Right cardiac atrium (tissue), 5 donors: Measurements from ENCODE around the gene MRPL36. TPM values are rescaled to one million over a fixed set of nuclear protein-coding genes. Genes with fewer than 3 reads are reported as not detected.

Source experiments
- ATAC-seq, 2 donors: fragments of 200-7000 bp; cut with Tn5 transposase; one replicate each; pipeline versions ENCODE4 v1.8.0 to v1.9.1; 2020; ENCODE audit warnings: moderate library complexity in 2 of 2, mild to moderate bottlenecking in 1 of 2
- DNase-seq, 3 donors: peaks; one replicate each; pipeline ENCODE4 v3.0.0-alpha.2; 2020
- H3K27ac ChIP-seq: one replicate; pipeline ENCODE4 v1.5.1; 2013; ENCODE audit warnings: mild to moderate bottlenecking, low read length, control low read depth, moderate library complexity
- H3K27me3 ChIP-seq: one replicate; pipeline ENCODE4 v1.6.1; 2013; ENCODE audit not compliant: control insufficient read depth, insufficient read depth
- H3K4me1 ChIP-seq: one replicate; pipeline ENCODE4 v1.6.1; 2013; ENCODE audit warnings: low read length; ENCODE audit not compliant: control insufficient read depth, insufficient read depth
- H3K4me3 ChIP-seq: one replicate; pipeline ENCODE4 v1.5.1; 2013; ENCODE audit warnings: low read length, control low read depth
- H3K9me3 ChIP-seq: one replicate; pipeline ENCODE4 v1.6.1; 2013; ENCODE audit warnings: low read length; ENCODE audit not compliant: control insufficient read depth
- WGBS: extraction: QIAGEN DNeasy Blood & Tissue Kit; methylation state at CpG from one replicate; pipeline ENCODE4 v1.1.7; 2013; 5-methylcytosine and 5-hydroxymethylcytosine counted together
- intact Hi-C, 4 donors: fragments of 100-400 bp; cut with DNase I; formaldehyde crosslinking; loops; one replicate each; pipeline versions ENCODE4 v1.11.0 to v1.14.0; 2022 to 2023
- polyA plus RNA-seq: library from polyadenylated mRNA; stranded (reverse); fragments of 200-250 nt; gene quantifications from one replicate; pipeline ENCODE4 v1.2.3, GENCODE V29; 2013
- total RNA-seq, 4 donors: library from RNA; stranded (reverse); fragmentation: NEBNext Ultra II Directional; extraction: Animal tissue kit (Norgen Biotek cat#: 25700); gene quantifications; one replicate each; pipeline ENCODE4 v1.2.1, GENCODE V29; 2021
- donor health status: healthy with polysubstance abuse.
- donor health status: DM: no; HTN: yes; CAD: no.
- donor health status: DM: no; HTN: no; CAD: no.
- donor health status: DM: no; HTN: yes; CAD: no; lungs with severe emphysema.
- donor health status: DM: yes; HTN: yes; CAD: no.

Gene MRPL36
- total and polyA plus RNA-seq, 5 donors: 40.8 to 104 (median 48.1) TPM

DNA sequence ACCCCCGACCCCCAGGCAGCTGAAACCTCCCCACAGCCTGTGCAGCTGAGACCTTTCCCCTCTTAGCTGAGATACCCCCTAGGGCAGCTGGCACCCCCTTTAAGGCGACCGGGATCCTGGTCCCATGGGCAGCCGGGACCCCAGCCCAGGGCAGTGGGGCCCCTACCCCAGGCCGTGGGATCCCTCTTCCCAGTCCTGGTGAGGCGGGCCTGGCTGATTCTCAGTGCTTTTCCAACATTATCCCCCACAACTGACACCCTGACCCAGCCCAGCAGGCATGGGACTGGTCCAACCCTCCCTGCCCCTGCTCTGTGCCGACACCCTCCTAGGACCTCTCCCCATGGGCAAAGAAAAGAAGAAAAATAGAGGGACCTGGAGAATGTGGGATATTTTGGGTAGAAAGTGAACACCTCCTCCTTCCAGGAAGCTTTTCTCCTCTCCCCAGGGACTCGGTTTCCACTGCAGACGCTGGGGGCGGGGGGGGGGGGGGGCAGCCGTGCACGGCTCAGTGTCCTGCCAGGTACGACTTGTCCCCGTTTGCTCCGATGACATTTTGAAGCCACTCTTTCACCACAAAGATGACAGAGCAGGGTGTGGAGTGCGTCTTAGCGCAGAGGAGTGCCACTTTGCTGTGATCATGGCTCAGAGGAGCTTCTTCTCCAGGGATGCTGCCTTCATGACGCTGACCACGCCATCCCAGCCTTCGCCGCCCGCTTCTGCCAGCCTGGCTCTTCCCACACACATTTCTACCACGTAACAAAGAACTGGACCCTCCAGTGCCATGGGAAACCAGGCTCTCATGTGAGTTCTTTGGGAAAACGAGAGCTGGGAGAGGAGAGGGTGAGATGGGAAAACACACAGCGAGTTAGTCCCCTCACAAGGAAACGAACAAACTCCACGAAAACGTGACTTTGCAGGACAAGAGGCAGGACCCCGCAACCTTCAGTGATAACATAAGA is 47.5 kb downstream of the MRPL36 start:
- WGBS: 74% methylated on average over 29 of the region's 29 CpGs
- intact Hi-C loops: no loop called here
- DNase-seq (no peak), ATAC-seq (no peak)
- Histone ChIP-seq H3K27me3 (no peaks in the 10 kb centered on the region), H3K4me3 (no peak overlapping the region), H3K4me1 (no peaks in the 10 kb centered on the region), H3K9me3 (no peaks in the 10 kb centered on the region), H3K27ac (no peak overlapping the region)

DNA sequence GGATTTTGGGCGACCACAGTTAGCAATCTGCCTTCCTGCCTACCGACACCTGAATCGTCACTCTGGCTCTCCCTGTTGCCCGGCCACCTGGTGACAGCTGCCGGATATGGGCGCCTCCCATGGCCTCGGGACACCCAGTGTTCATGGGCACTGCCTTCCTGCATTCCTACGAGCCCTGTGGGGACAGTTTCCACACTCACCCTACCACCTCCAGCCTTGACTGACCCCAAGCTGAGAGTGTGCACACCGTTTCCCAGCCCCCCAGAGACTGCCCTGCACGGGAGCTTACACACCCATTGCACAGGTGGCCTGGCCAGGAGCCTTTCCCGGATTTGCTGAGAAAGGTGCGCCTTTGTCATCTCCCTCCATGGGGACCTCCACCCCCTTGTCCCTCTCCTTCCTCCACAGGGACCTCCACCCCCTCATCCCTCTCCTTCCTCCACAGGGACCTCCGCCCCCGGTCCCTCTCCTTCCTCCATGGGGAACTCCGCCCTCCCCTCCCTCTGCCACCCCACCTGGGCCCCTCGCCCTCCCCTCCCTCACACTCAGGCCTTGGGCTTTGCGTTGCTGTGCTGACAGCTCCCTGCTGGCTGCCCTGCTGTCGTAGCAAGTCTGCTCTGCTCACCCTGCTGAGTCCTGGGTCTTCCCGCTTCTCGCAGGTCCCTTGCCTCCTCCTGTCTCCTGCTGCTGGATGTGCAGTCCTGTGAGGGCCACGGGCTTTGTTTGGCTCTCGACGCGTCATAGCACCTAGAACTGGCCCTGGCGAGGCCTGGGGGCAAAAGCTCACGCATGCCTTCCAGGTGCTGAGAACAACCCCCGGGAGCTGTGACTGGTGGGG is 48.4 kb downstream of the MRPL36 start:
- Histone ChIP-seq H3K27ac (no peak overlapping the region), H3K4me3 (no peak overlapping the region), H3K9me3 (no peaks in the 10 kb centered on the region), H3K4me1 (no peaks in the 10 kb centered on the region), H3K27me3 (no peaks in the 10 kb centered on the region)
- WGBS: 51% methylated on average over 27 of the region's 27 CpGs
- no peak for ATAC-seq
- DNase-seq: no peak
- intact Hi-C loops: no loop called here

DNA sequence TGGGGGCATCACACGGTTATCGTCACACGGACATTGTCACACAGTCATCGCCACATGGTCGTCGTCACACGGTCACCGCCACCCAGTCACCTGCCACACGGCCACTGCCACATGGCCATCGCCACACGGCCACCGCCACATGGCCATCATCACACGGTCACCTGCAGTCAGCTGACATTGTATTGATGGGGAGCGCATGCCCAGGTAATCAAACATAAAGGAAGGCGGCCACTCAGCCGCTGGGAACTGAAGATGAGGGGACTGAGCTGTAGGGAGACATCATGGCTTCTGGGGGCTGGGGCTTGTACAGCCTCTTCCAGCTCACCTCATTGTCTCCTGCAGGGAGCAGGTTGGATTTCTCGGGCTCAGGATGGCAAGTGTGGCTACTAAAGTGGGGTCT is 49.2 kb downstream of the MRPL36 start:
- no peaks in the 10 kb centered on the region for H3K4me1 ChIP-seq
- 89% methylated on average over 17 of the region's 17 CpGs for WGBS
- no peaks in the 10 kb centered on the region for H3K9me3 ChIP-seq
- no peak overlapping the region for H3K4me3 ChIP-seq
- no peak overlapping the region for H3K27ac ChIP-seq
- DNase-seq (no peak), ATAC-seq (no peak)
- H3K27me3 ChIP-seq: no peaks in the 10 kb centered on the region
- intact Hi-C loops: no loop called here

DNA sequence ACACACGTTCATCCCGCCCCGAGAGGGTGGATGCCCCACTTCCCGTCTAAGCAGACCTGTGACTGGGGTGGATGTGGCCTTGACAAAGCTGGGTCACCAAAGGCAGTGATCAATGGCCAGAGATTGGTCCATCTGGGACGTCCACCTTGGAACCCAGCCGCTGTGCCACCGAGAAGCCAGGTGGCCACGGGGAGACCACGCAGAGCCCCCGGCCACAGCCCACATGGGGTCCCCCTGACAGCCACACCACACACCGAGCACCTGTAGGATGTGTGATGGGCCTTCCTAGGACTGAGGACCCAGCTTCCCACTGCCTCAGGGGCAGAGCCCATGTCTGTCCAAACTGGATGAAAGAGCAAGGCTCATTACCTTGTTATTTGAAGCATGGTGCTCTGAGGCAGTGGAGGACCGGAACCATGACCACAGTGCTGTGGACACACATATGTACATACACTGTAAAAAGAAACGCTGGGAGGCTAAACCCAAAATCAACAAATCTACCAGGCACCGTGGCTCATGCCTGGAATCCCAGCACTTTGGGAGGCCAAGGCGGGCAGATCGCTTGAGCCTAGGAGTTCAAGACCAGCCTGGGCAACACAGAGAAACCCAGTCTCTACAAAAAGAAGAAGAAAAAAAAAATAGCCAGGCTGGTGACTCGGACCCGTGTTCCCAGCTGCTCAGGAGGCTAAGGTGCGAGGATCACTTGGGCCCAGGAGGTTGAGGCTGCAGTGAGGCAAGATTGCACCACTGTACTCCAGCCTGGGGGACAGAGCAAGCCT is 50.1 kb downstream of the MRPL36 start:
- DNase-seq: no peak
- H3K4me3 ChIP-seq: no peak overlapping the region
- no peaks in the 10 kb centered on the region for H3K27me3 ChIP-seq
- 86% methylated on average over 19 of the region's 19 CpGs for WGBS
- intact Hi-C loops: no loop called here
- no peaks in the 10 kb centered on the region for H3K4me1 ChIP-seq
- no peak overlapping the region for H3K27ac ChIP-seq
- H3K9me3 ChIP-seq: no peaks in the 10 kb centered on the region
- no peak for ATAC-seq

GRCh38 chr5:1748845-1749244 is 50.8 kb downstream of the MRPL36 start:
- Histone ChIP-seq H3K27me3 (no peaks in the 10 kb centered on the region), H3K4me1 (no peaks in the 10 kb centered on the region), H3K9me3 (no peaks in the 10 kb centered on the region), H3K4me3 (no peak overlapping the region), H3K27ac (no peak overlapping the region)
- WGBS: 84% methylated on average over 19 of the region's 19 CpGs
- intact Hi-C loops: no loop called here
- ATAC-seq (no peak), DNase-seq (no peak)

Other genes with a start within 250 kb of the MRPL36 start
- 10 to 100 TPM; 64.1 to 90.1 (median 76.8) TPM for gene NDUFS6, start 1.6 kb upstream of the MRPL36 start, total RNA-seq
- 216 TPM for gene NDUFS6, start 1.6 kb upstream of the MRPL36 start, polyA plus RNA-seq
- gene IRX4, start 83.1 kb upstream of the MRPL36 start, total RNA-seq: under 1 TPM in 1 of 4 donors, not detected in 3; 0.21 TPM
- gene IRX4, start 83.1 kb upstream of the MRPL36 start, polyA plus RNA-seq: not detected